IMR-90 (cell line): ENCODE data around the gene STON2. TPM values are rescaled to one million over a fixed set of nuclear protein-coding genes. Genes with fewer than 3 reads are reported as not detected.

Experiments
- ATAC-seq: fragments of 200-7000 bp; cut with Tn5 transposase; 2 replicates; pipeline ENCODE4 v1.9.1; 2020; ENCODE audit warnings: low read depth, mild to moderate bottlenecking, moderate library complexity
- BruUV-seq: library from RNA; stranded (reverse); fragments of 400-500 nt; replicated peaks from 2 replicates; lab custom pipeline; 2021; lab: Mats Ljungman, UMichigan
- CTCF ChIA-PET: fragments of 300-600 bp; formaldehyde crosslinking; extraction: SDS; loops from one replicate; lab custom pipeline; 2021; ENCODE audit warnings: antibody characterized with exemption; lab: Yijun Ruan, JAX
- POLR2A ChIA-PET: fragments of 300-600 bp; sonication (Branson Sonifier 250); formaldehyde crosslinking; loops from one replicate; lab custom pipeline; 2022; ENCODE audit warnings: antibody characterized with exemption; ENCODE audit not compliant: unreplicated experiment; lab: Charles Lee
- DNase-seq: peaks from one replicate; pipeline ENCODE4 v3.0.0; 2013
- H2AFZ ChIP-seq: replicated peaks from 2 replicates; pipeline ENCODE3; 2013; ENCODE audit warnings: low read length, mild to moderate bottlenecking; ENCODE audit not compliant: poor library complexity
- H2AK5ac ChIP-seq: 2 replicates; pipeline ENCODE4 v1.6.1; 2013; ENCODE audit warnings: low read depth, low read length, inconsistent platforms
- H2AK9ac ChIP-seq: replicated peaks from 2 replicates; pipeline ENCODE3; 2013; ENCODE audit warnings: mild to moderate bottlenecking, low read depth, low read length, moderate library complexity; ENCODE audit not compliant: poor library complexity
- H2BK120ac ChIP-seq: 2 replicates; pipeline ENCODE4 v1.6.1; 2013; ENCODE audit warnings: low read depth, low read length, inconsistent platforms
- H2BK15ac ChIP-seq: 3 replicates; pipeline ENCODE4 v1.6.1; 2013; ENCODE audit warnings: low read depth, low read length, inconsistent platforms
- H2BK20ac ChIP-seq: 2 replicates; pipeline ENCODE4 v1.6.1; 2013; ENCODE audit warnings: low read depth, mild to moderate bottlenecking, inconsistent platforms, low read length, moderate library complexity
- H2BK5ac ChIP-seq: 2 replicates; pipeline ENCODE4 v1.6.1; 2013; ENCODE audit warnings: mild to moderate bottlenecking, low read depth, low read length, inconsistent platforms; ENCODE audit not compliant: poor library complexity, severe bottlenecking
- H3K14ac ChIP-seq: replicated peaks from 2 replicates; pipeline ENCODE4 v1.6.1; 2013; ENCODE audit warnings: low read depth, low read length, inconsistent platforms
- H3K18ac ChIP-seq: 2 replicates; pipeline ENCODE4 v1.6.1; 2013; ENCODE audit warnings: low read depth, low read length, control low read depth
- H3K23ac ChIP-seq: 2 replicates; pipeline ENCODE4 v1.6.1; 2013; ENCODE audit warnings: low read depth, low read length, inconsistent platforms
- H3K27ac ChIP-seq: 2 replicates; pipeline ENCODE4 v1.5.1; 2013; ENCODE audit warnings: mild to moderate bottlenecking, control low read depth, low read length; ENCODE audit not compliant: insufficient read depth
- H3K27me3 ChIP-seq: 2 replicates; pipeline ENCODE4 v1.6.1; 2013; ENCODE audit warnings: low read length; ENCODE audit not compliant: control insufficient read depth, insufficient read depth
- H3K36me3 ChIP-seq: 2 replicates; pipeline ENCODE4 v1.6.1; 2013; ENCODE audit warnings: low read length, mixed read lengths; ENCODE audit not compliant: control insufficient read depth, insufficient read depth
- H3K4ac ChIP-seq: 2 replicates; pipeline ENCODE4 v1.6.1; 2013; ENCODE audit warnings: low read depth, low read length, inconsistent platforms
- H3K4me1 ChIP-seq: 2 replicates; pipeline ENCODE4 v1.6.1; 2013; ENCODE audit warnings: low read length, mixed read lengths; ENCODE audit not compliant: control insufficient read depth, insufficient read depth
- H3K4me2 ChIP-seq: 2 replicates; pipeline ENCODE4 v1.6.1; 2013; ENCODE audit warnings: low read depth, mild to moderate bottlenecking, control low read depth, low read length, moderate library complexity
- H3K4me3 ChIP-seq: 2 replicates; pipeline ENCODE4 v1.5.1; 2013; ENCODE audit warnings: low read depth, mild to moderate bottlenecking, control low read depth, low read length, moderate library complexity; ENCODE audit not compliant: insufficient read depth
- H3K56ac ChIP-seq: 2 replicates; pipeline ENCODE4 v1.6.1; 2013; ENCODE audit warnings: low read length, inconsistent platforms; ENCODE audit not compliant: insufficient read depth; ENCODE audit errors: extremely low read depth
- H3K79me1 ChIP-seq, 2 experiments: 2 replicates each; pipeline ENCODE4 v1.6.1; 2013; ENCODE audit warnings: low read length in 2 of 2, inconsistent platforms in 1 of 2, low read depth in 1 of 2
- H3K9ac ChIP-seq: 2 replicates; pipeline ENCODE4 v1.6.1; 2013; ENCODE audit warnings: low read depth, low read length, control low read depth
- H3K9me1 ChIP-seq: 2 replicates; pipeline ENCODE4 v1.6.1; 2013; ENCODE audit warnings: low read length, inconsistent platforms; ENCODE audit not compliant: insufficient read depth
- H3K9me3 ChIP-seq: 2 replicates; pipeline ENCODE4 v1.6.1; 2013; ENCODE audit warnings: low read length; ENCODE audit not compliant: control insufficient read depth, insufficient read depth
- H4K20me1 ChIP-seq: 2 replicates; pipeline ENCODE4 v1.6.1; 2013; ENCODE audit warnings: low read length, inconsistent platforms; ENCODE audit not compliant: insufficient read depth
- H4K5ac ChIP-seq: 2 replicates; pipeline ENCODE4 v1.6.1; 2013; ENCODE audit warnings: mild to moderate bottlenecking, low read depth, low read length, control low read depth
- H4K8ac ChIP-seq, 2 experiments: 2 replicates each; pipeline ENCODE4 v1.6.1; 2013; ENCODE audit warnings: low read depth in 2 of 2, low read length in 2 of 2, control low read depth in 1 of 2, inconsistent platforms in 1 of 2
- H4K91ac ChIP-seq: 2 replicates; pipeline ENCODE4 v1.6.1; 2013; ENCODE audit warnings: low read depth, low read length, inconsistent platforms; ENCODE audit not compliant: insufficient read depth
- BHLHE40 ChIP-seq: fragments of 150-350 bp; IDR thresholded peaks from 2 replicates; pipeline ENCODE4 v1.6.1; 2016; ENCODE audit warnings: mild to moderate bottlenecking, low read depth, low read length
- CEBPB ChIP-seq: IDR thresholded peaks from 2 replicates; pipeline ENCODE4 v1.6.1; 2012; ENCODE audit warnings: low read depth, low read length, improper control_type of control experiment
- CHD1 ChIP-seq: IDR thresholded peaks from 2 replicates; pipeline ENCODE4 v1.6.1; 2012; ENCODE audit warnings: low read depth, low read length, improper control_type of control experiment
- ELK1 ChIP-seq: fragments of 150-350 bp; IDR thresholded peaks from 2 replicates; pipeline ENCODE4 v1.6.1; 2016; ENCODE audit warnings: low read depth, mild to moderate bottlenecking, low read length, moderate library complexity, borderline replicate concordance
- FOS ChIP-seq: fragments of 150-350 bp; IDR thresholded peaks from 2 replicates; pipeline ENCODE4 v1.6.1; 2016; ENCODE audit warnings: low read depth, low read length
- MAFK ChIP-seq: IDR thresholded peaks from 2 replicates; pipeline ENCODE4 v1.6.1; 2012; ENCODE audit warnings: low read depth, low read length, improper control_type of control experiment
- MAZ ChIP-seq: IDR thresholded peaks from 2 replicates; pipeline ENCODE4 v1.6.1; 2012; ENCODE audit warnings: low read depth, mild to moderate bottlenecking, low read length, improper control_type of control experiment, moderate library complexity, borderline replicate concordance
- MXI1 ChIP-seq: IDR thresholded peaks from 2 replicates; pipeline ENCODE4 v1.6.1; 2012; ENCODE audit warnings: low read depth, mild to moderate bottlenecking, low read length, moderate library complexity, borderline replicate concordance
- NFE2L2 ChIP-seq: fragments of 150-350 bp; IDR thresholded peaks from 2 replicates; pipeline ENCODE4 v1.6.1; 2016; ENCODE audit warnings: low read depth, mild to moderate bottlenecking, low read length
- POLR2A ChIP-seq: IDR thresholded peaks from 2 replicates; pipeline ENCODE4 v1.6.1; 2012; ENCODE audit warnings: mild to moderate bottlenecking, low read depth, low read length
- RAD21 ChIP-seq: IDR thresholded peaks from 2 replicates; pipeline ENCODE4 v1.6.1; 2012; ENCODE audit warnings: low read length, improper control_type of control experiment
- RCOR1 ChIP-seq: IDR thresholded peaks from 2 replicates; pipeline ENCODE4 v1.6.1; 2012; ENCODE audit warnings: mild to moderate bottlenecking, low read length, improper control_type of control experiment; ENCODE audit not compliant: insufficient replicate concordance
- RFX5 ChIP-seq: IDR thresholded peaks from 2 replicates; pipeline ENCODE4 v1.8.0; 2012; ENCODE audit warnings: low read depth, mild to moderate bottlenecking, low read length, moderate library complexity
- SMC3 ChIP-seq: fragments of 150-350 bp; IDR thresholded peaks from 2 replicates; pipeline ENCODE4 v1.6.1; 2016; ENCODE audit warnings: low read depth, mild to moderate bottlenecking, antibody characterized with exemption, low read length, moderate library complexity
- USF2 ChIP-seq: fragments of 150-350 bp; IDR thresholded peaks from 2 replicates; pipeline ENCODE4 v1.6.1; 2017; ENCODE audit warnings: mild to moderate bottlenecking, antibody characterized with exemption, low read length, low read depth
- WGBS, 2 experiments: methylation state at CpG; one replicate each; pipeline versions ENCODE4 v1.1.5 to v1.1.7; 2013; ENCODE audit warnings: missing lambda C conversion rate in 2 of 2; ENCODE audit not compliant: insufficient read length in 1 of 2; ENCODE audit errors: extremely low coverage in 2 of 2; 5-methylcytosine and 5-hydroxymethylcytosine counted together
- dilution Hi-C: fragments of 300-500 bp; cut with HindIII; formaldehyde crosslinking; loops from one replicate; pipeline ENCODE4 v1.14.3; 2018; ENCODE audit warnings: low sequenced_read_pairs; ENCODE audit not compliant: unreplicated experiment
- in situ Hi-C: fragments of 300-500 bp; cut with MboI; formaldehyde crosslinking; loops from 3 replicates; pipeline ENCODE4 v1.14.3; 2019; ENCODE audit warnings: low sequenced_read_pairs, inconsistent platforms, mixed read lengths
- intact Hi-C: fragments of 100-400 bp; cut with micrococcal nuclease; formaldehyde crosslinking; loops from 2 replicates; pipeline ENCODE4 v1.10.0; 2022
- polyA plus RNA-seq, 3 experiments: library from polyadenylated mRNA; depleted of rRNA; stranded (reverse); fragments of >200 nt; gene quantifications; 2 replicates each; pipeline ENCODE4 v1.2.3, GENCODE V29; 2012; ENCODE audit warnings: low replicate concordance in 1 of 3
- total RNA-seq: library from RNA; depleted of rRNA; stranded (reverse); fragments of >200 nt; gene quantifications from 2 replicates; pipeline ENCODE4 v1.2.3, GENCODE V29; 2012
- TF ChIP-seq, protein P1 (sequence below): conservative IDR thresholded peaks from 2 replicates; pipeline ENCODE4 v1.5.1; 2012; ENCODE audit warnings: mild to moderate bottlenecking, low read depth, low read length, improper control_type of control experiment

The STON2 gene
- total and polyA plus RNA-seq, 2 of the 4 experiments (the other 2 are of a cell fraction), result not detected

- DNase-seq (no peak), ATAC-seq (no peak)
- H2AK5ac ChIP-seq, result no peak overlapping the region
- no peaks in the 10 kb centered on the region for H3K36me3 ChIP-seq
- BruUV-seq, result no TSS peak
- H2BK15ac ChIP-seq, result no peak overlapping the region
- intact Hi-C loops (no loop called here), dilution Hi-C loops (no loop called here), in situ Hi-C loops (no loop called here)
- no peak overlapping the region for H4K5ac ChIP-seq
- ChIA-PET POLR2A (no interaction called here), CTCF (no interaction called here)
- no peak overlapping the region for H3K14ac ChIP-seq
- WGBS, 2 experiments, result no CpG with 5 or more reads among the region's 4 CpGs
- H3K27me3 ChIP-seq, result no peaks in the 10 kb centered on the region
- no peaks in the 10 kb centered on the region for H3K79me1 ChIP-seq
- H2AK9ac ChIP-seq, result no peak overlapping the region
- H3K4ac ChIP-seq, result no peak overlapping the region
- H3K9me3 ChIP-seq, result no peaks in the 10 kb centered on the region
- no peak overlapping the region for H4K8ac ChIP-seq
- H3K9ac ChIP-seq, result no peak overlapping the region
- H3K56ac ChIP-seq, result no peak overlapping the region
- no peak overlapping the region for H3K4me3 ChIP-seq
- H3K23ac ChIP-seq, result no peak overlapping the region
- H2AFZ ChIP-seq, result no peak overlapping the region
- no peak overlapping the region for H2BK20ac ChIP-seq
- no peak overlapping the region for H4K91ac ChIP-seq
- no peak overlapping the region for H3K4me2 ChIP-seq
- TF ChIP-seq CEBPB (no peak), RAD21 (no peak), RFX5 (no peak), POLR2A (no peak), NFE2L2 (no peak), SMC3 (no peak), MAFK (no peak), CHD1 (no peak), MXI1 (no peak), RCOR1 (no peak), MAZ (no peak), ELK1 (no peak), USF2 (no peak), BHLHE40 (no peak), FOS (no peak)
- TF ChIP-seq, protein P1, sequence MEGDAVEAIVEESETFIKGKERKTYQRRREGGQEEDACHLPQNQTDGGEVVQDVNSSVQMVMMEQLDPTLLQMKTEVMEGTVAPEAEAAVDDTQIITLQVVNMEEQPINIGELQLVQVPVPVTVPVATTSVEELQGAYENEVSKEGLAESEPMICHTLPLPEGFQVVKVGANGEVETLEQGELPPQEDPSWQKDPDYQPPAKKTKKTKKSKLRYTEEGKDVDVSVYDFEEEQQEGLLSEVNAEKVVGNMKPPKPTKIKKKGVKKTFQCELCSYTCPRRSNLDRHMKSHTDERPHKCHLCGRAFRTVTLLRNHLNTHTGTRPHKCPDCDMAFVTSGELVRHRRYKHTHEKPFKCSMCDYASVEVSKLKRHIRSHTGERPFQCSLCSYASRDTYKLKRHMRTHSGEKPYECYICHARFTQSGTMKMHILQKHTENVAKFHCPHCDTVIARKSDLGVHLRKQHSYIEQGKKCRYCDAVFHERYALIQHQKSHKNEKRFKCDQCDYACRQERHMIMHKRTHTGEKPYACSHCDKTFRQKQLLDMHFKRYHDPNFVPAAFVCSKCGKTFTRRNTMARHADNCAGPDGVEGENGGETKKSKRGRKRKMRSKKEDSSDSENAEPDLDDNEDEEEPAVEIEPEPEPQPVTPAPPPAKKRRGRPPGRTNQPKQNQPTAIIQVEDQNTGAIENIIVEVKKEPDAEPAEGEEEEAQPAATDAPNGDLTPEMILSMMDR, result no peak
- H2BK5ac ChIP-seq, result no peak overlapping the region
- no peaks in the 10 kb centered on the region for H3K4me1 ChIP-seq
- no peak overlapping the region for H3K18ac ChIP-seq
- H4K20me1 ChIP-seq, result no peaks in the 10 kb centered on the region
- no peak overlapping the region for H2BK120ac ChIP-seq
- H3K27ac ChIP-seq, result no peak overlapping the region
- no peaks in the 10 kb centered on the region for H3K9me1 ChIP-seq
These were observed 36.3 kb downstream of the STON2 start for GRCh38 chr14:81363746-81364378.
